OCI-LY7 (cell line): ENCODE measurements around the gene GPR6. TPM values are rescaled to one million over a fixed set of nuclear protein-coding genes. Genes with fewer than 3 reads are reported as not detected.

ENCODE experiments used
- BruUV-seq: library from RNA; stranded (reverse); fragments of 400-500 nt; replicated peaks from 2 replicates; lab custom pipeline; 2021; lab: Mats Ljungman, UMichigan
- CTCF ChIA-PET: fragments of 300-600 bp; sonication (Branson Sonifier 250); formaldehyde crosslinking; loops from one replicate; lab custom pipeline; 2022; ENCODE audit warnings: antibody characterized with exemption; ENCODE audit not compliant: unreplicated experiment; lab: Charles Lee
- POLR2A ChIA-PET: fragments of 300-600 bp; sonication (Branson Sonifier 250); formaldehyde crosslinking; loops from one replicate; lab custom pipeline; 2022; ENCODE audit warnings: antibody characterized with exemption; lab: Charles Lee
- DNase-seq: peaks from one replicate; pipeline ENCODE4 v3.0.0-alpha.2; 2015; ENCODE audit warnings: low spot score
- H2AFZ ChIP-seq: fragments of 200-600 bp; sonication (generic), shearing (Covaris generic); 2 replicates; pipeline ENCODE4 v1.6.1; 2014; ENCODE audit warnings: mild to moderate bottlenecking, antibody characterized with exemption, low read length, moderate library complexity
- H3K27ac ChIP-seq: fragments of 200-600 bp; sonication (generic); 2 replicates; pipeline ENCODE4 v1.5.1; 2014; ENCODE audit warnings: mixed run types, low read depth, mild to moderate bottlenecking, moderate library complexity, low read length, inconsistent platforms; ENCODE audit not compliant: poor library complexity, severe bottlenecking
- H3K36me3 ChIP-seq: fragments of 200-600 bp; sonication (generic); 2 replicates; pipeline ENCODE4 v1.6.1; 2014; ENCODE audit warnings: mild to moderate bottlenecking, antibody characterized with exemption, low read length, moderate library complexity, mixed read lengths; ENCODE audit not compliant: insufficient read depth
- H3K4me1 ChIP-seq: fragments of 200-600 bp; sonication (generic); 2 replicates; pipeline ENCODE4 v1.5.1; 2014; ENCODE audit warnings: mild to moderate bottlenecking, low read length; ENCODE audit not compliant: insufficient read depth, poor library complexity, severe bottlenecking
- H3K4me2 ChIP-seq: fragments of 200-600 bp; sonication (generic); 2 replicates; pipeline ENCODE4 v1.6.1; 2014; ENCODE audit warnings: mild to moderate bottlenecking, low read length
- H3K4me3 ChIP-seq: fragments of 200-600 bp; sonication (generic); 2 replicates; pipeline ENCODE4 v1.5.1; 2014; ENCODE audit warnings: mild to moderate bottlenecking, low read depth, low read length; ENCODE audit not compliant: poor library complexity, severe bottlenecking
- H3K79me2 ChIP-seq: fragments of 200-600 bp; sonication (generic); 2 replicates; pipeline ENCODE4 v1.6.1; 2016; ENCODE audit warnings: low read depth, mild to moderate bottlenecking, low read length, moderate library complexity, mixed read lengths; ENCODE audit not compliant: insufficient read depth
- H3K9me2 ChIP-seq: fragments of 200-600 bp; sonication (generic); 2 replicates; pipeline ENCODE4 v1.6.1; 2016; ENCODE audit warnings: mild to moderate bottlenecking, low read length, mixed read lengths; ENCODE audit not compliant: insufficient read depth
- H3K9me3 ChIP-seq: fragments of 200-600 bp; sonication (generic); 2 replicates; pipeline ENCODE4 v1.6.1; 2014; ENCODE audit warnings: mild to moderate bottlenecking, mixed run types, low read length, mixed read lengths
- H4K20me1 ChIP-seq: fragments of 200-600 bp; sonication (generic); 2 replicates; pipeline ENCODE4 v1.6.1; 2014; ENCODE audit warnings: mild to moderate bottlenecking, antibody characterized with exemption, low read length, moderate library complexity, mixed read lengths; ENCODE audit not compliant: insufficient read depth
- EZH2phosphoT487 ChIP-seq: fragments of 200-600 bp; sonication (generic); IDR thresholded peaks from 2 replicates; pipeline ENCODE4 v1.6.1; 2018; ENCODE audit warnings: low read depth, borderline replicate concordance, mild to moderate bottlenecking, mixed run types, antibody characterized with exemption, low read length, moderate library complexity, mixed read lengths
- intact Hi-C: fragments of 100-400 bp; cut with micrococcal nuclease; formaldehyde crosslinking; loops from one replicate; pipeline ENCODE4 v1.10.0; 2022; ENCODE audit not compliant: unreplicated experiment
- total RNA-seq, 2 experiments: library from RNA; depleted of rRNA in 1 of 2; stranded (reverse); fragments of >200 nt in 1 of 2; shearing (Covaris generic) in 1 of 2; gene quantifications; 2 replicates each; pipeline ENCODE4 v1.2.3, GENCODE V29; 2014 to 2022
- TF ChIP-seq, protein P1 (sequence below): fragments of 200-600 bp; sonication (generic); conservative IDR thresholded peaks from 2 replicates; pipeline ENCODE4 v1.5.1; 2014; ENCODE audit warnings: mild to moderate bottlenecking, antibody characterized with exemption, low read length, moderate library complexity, mixed read lengths

The GPR6 gene
- total RNA-seq, 2 experiments from 2014 or later, result not detected

DNA sequence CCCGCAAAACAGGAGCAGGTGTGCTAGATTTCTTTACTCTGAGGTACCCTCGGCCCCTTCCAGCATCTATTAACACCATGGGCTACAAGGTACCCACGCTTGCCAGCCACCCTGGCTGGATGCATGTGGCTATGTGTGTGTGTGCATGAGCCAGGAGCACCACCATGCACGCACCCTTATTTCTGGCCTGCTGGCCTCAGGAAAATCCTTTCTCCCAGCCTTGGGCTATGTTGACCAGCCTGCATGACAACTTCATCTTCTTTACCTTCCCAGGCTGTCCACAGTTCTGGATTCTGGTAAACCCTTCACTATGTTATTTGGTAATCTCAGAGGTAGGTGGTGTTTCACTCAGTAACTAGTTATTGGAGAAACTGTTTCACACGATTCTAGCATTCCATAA is 40.4 kb downstream of the GPR6 start:
- Histone ChIP-seq H3K9me2 (no peaks in the 10 kb centered on the region), H3K9me3 (no peaks in the 10 kb centered on the region), H4K20me1 (no peaks in the 10 kb centered on the region), H2AFZ (no peak overlapping the region), H3K4me2 (no peak overlapping the region), H3K79me2 (no peaks in the 10 kb centered on the region), H3K4me3 (no peak overlapping the region), H3K4me1 (no peaks in the 10 kb centered on the region), H3K36me3 (no peaks in the 10 kb centered on the region), H3K27ac (no peak overlapping the region)
- TF ChIP-seq EZH2phosphoT487, result no peak
- BruUV-seq, result no TSS peak
- POLR2A ChIA-PET, result no interaction called here
- intact Hi-C loops, result no loop called here
- no peak for DNase-seq
- CTCF ChIA-PET, result no interaction called here

DNA sequence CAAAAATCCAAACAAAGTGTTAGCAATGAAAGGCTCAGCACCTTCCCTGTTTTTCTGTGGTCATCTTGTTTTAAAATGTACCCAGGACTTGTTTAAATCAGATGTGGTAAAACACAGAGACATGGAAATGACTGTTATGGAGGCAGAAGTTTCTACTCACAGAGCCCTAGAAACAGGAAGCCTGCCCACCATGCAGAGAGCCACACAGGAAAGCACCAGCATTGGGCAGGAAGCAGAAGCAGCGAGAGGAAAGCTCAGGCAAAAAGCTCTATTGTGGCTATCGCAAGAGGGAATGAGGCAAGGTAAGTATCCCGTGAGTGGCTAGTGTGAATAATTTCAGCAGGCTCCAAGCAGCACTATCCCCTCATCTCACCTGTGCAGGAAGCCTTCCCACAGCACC is 42.8 kb downstream of the GPR6 start:
- intact Hi-C loops, result no loop called here
- Histone ChIP-seq H3K36me3 (no peaks in the 10 kb centered on the region), H3K9me2 (no peaks in the 10 kb centered on the region), H3K9me3 (no peaks in the 10 kb centered on the region), H3K4me2 (no peak overlapping the region), H2AFZ (0 out of 2 replicates have a peak overlapping the region, but pooled peaks have one; percentile 17), H3K27ac (no peak overlapping the region), H4K20me1 (no peaks in the 10 kb centered on the region), H3K4me3 (no peak overlapping the region), H3K79me2 (no peaks in the 10 kb centered on the region), H3K4me1 (no peaks in the 10 kb centered on the region)
- TF ChIP-seq, protein P1, sequence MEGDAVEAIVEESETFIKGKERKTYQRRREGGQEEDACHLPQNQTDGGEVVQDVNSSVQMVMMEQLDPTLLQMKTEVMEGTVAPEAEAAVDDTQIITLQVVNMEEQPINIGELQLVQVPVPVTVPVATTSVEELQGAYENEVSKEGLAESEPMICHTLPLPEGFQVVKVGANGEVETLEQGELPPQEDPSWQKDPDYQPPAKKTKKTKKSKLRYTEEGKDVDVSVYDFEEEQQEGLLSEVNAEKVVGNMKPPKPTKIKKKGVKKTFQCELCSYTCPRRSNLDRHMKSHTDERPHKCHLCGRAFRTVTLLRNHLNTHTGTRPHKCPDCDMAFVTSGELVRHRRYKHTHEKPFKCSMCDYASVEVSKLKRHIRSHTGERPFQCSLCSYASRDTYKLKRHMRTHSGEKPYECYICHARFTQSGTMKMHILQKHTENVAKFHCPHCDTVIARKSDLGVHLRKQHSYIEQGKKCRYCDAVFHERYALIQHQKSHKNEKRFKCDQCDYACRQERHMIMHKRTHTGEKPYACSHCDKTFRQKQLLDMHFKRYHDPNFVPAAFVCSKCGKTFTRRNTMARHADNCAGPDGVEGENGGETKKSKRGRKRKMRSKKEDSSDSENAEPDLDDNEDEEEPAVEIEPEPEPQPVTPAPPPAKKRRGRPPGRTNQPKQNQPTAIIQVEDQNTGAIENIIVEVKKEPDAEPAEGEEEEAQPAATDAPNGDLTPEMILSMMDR, result no peak
- TF ChIP-seq EZH2phosphoT487, result no peak
- ChIA-PET CTCF (no interaction called here), POLR2A (no interaction called here)
- DNase-seq, result peak; percentile 18
- BruUV-seq, result no TSS peak

DNA sequence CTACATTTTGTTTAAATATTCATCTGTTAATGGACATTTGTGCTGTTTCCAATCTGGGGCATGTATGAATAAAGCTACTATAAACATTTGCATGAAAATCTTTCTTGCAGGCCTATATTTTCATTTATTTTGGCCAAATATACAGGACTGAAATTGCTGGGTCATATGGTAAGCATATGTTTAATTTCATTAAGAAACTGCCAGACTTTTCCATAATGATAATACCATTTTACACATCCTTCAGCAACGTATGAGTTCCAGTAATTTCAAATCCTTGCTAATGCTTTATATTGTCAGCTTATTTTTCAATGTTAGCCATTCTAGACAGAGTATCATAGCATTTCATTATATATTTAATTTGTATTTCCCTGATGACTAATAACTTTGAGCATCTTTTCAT is 51.0 kb downstream of the GPR6 start:
- no peaks in the 10 kb centered on the region for H3K9me2 ChIP-seq
- TF ChIP-seq, protein P1, result no peak
- TF ChIP-seq EZH2phosphoT487, result no peak
- H3K4me3 ChIP-seq, result no peak overlapping the region
- H3K79me2 ChIP-seq, result no peaks in the 10 kb centered on the region
- H3K4me1 ChIP-seq, result no peaks in the 10 kb centered on the region
- no TSS peak for BruUV-seq
- no peak overlapping the region for H3K4me2 ChIP-seq
- no peak overlapping the region for H2AFZ ChIP-seq
- H3K27ac ChIP-seq, result no peak overlapping the region
- intact Hi-C loops, result no loop called here
- H4K20me1 ChIP-seq, result no peaks in the 10 kb centered on the region
- ChIA-PET POLR2A (no interaction called here), CTCF (no interaction called here)
- DNase-seq, result no peak
- H3K9me3 ChIP-seq, result no peaks in the 10 kb centered on the region
- no peaks in the 10 kb centered on the region for H3K36me3 ChIP-seq

Other genes with a start within 250 kb of the GPR6 start
- 21.7 and 34.6 TPM in 2 replicates for gene WASF1, start 201.4 kb downstream of the GPR6 start, total RNA-seq (2014; rRNA removed; shearing (Covaris generic))
- 78.4 and 90.6 TPM in 2 replicates for gene WASF1, start 201.4 kb downstream of the GPR6 start, total RNA-seq (2022)
- 19.2 and 19.4 TPM in 2 replicates for gene CDC40, start 202.1 kb downstream of the GPR6 start, total RNA-seq (2014; rRNA removed; shearing (Covaris generic))
- gene CDC40, start 202.1 kb downstream of the GPR6 start, total RNA-seq (2022), result 35.5 and 39.7 TPM in 2 replicates